COLO668 (cell line): Measurements from ENCODE around the gene SMS.
"Not testable (repeated sequence)": the region's sequence is repeated elsewhere in the genome, so short reads cannot be mapped to it uniquely, and the experiment has no call there.

Experiments
- DNase-seq: peaks from one replicate; lab custom pipeline; 2025; ENCODE audit not compliant: unreplicated experiment; lab: John Stamatoyannopoulos, UW

SMS gene

GRCh38 chrX:21950557-21950956, 10.0 kb downstream of the SMS start:
- not testable (repeated sequence) for DNase-seq

GRCh38 chrX:21952624-21953023, 12.1 kb downstream of the SMS start:
- DNase-seq: no peak

- DNase-seq: not testable (repeated sequence)
These were observed 12.8 kb downstream of the SMS start for GRCh38 chrX:21953195-21953830.

- no peak for DNase-seq
These were observed 15.1 kb downstream of the SMS start for GRCh38 chrX:21955403-21956189.

DNA sequence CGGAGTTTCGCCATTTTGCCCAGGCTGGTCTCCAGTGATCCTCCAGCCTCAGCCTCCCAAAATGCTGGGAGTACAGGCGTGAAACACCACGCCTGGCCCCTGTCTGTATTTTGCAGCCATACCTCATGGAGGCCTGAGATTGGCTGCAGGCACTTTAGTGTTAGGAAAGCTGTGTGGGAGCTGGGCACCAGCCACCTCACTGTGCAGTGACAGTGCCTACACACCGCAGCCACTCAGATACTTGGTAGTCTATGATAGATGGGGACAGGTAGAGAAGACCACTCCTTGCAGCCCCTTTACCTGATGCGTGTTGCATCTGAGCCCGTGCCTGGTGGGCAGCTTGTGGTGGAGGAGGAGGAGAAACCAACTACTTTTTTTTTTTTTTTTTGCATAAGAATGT, 16.3 kb downstream of the SMS start:
- no peak for DNase-seq

DNA sequence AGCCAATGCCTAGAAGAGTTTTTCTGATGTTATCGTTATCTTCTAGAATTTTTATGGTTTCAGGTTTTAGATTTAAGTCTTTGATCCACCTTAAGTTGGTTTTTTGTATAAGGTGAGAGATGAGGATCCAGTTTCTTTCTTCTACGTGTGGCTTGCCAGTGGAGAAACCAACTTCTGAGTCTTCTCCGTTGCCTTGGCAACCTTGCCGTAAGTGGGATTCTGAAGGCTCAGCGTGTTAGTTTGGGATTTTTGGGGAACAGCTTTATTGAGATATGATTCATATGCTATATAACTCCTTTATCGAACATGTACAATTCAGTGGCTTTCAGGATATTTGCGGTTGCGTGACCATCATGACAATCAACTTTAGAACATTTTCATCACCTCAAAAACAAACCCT, 17.7 kb downstream of the SMS start:
- DNase-seq: no peak

GRCh38 chrX:21958916-21959315, 18.4 kb downstream of the SMS start:
- DNase-seq: no peak

GRCh38 chrX:21959362-21960051, 19.0 kb downstream of the SMS start:
- DNase-seq: no peak

DNA sequence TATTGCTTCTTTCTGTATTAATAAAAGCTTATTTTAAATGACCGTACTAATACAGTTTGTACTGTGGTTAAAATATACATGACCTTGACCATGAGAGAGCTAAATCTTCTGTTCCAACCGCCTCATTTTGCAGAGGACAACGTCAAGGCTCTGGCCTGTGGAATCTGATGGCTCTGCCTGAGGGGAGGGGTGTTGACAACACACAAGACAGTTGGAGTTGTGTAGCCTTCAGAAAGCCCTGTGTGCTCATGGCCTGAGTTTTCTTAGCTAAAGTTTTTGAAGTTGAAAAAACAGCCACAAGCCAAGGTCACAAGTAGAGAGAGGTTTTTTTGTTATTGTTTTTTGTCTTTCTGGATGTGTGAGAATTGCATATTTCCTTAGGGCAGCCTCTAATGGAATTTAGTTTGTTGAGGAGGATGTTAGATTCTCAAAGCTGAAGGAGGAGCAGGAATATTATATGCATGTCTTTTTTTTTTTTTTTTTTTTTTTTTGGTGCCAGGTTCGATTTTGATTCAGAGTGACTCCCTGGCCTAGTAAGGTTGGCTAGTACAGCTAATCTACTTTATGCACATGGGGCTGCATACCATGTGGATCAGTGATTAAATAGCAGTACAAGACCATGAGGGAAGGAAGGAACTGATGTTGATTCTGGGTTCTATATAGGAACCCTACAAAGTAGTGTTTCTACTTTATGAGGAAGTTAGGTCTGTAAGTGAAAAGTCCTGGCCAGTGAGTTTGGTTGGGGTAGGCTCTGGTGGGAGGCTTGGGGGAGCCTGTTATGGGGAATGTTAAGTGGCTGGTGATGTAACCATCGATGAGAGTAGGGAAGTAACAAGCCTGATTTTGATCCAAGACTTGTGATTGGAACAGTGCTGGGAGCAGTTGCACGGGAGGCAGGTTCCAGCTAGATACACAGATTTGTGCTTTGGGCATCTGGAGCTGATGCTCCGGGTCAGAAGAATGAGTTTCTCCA, 20.3 kb downstream of the SMS start:
- DNase-seq: no peak

- no peak for DNase-seq
These were observed 21.9 kb downstream of the SMS start for GRCh38 chrX:21962361-21962760.

- no peak for DNase-seq
These were observed 22.8 kb downstream of the SMS start for GRCh38 chrX:21963269-21963668.

- no peak for DNase-seq
These were observed 23.4 kb downstream of the SMS start for GRCh38 chrX:21963731-21964405.

- DNase-seq: no peak
These were observed 26.4 kb downstream of the SMS start for GRCh38 chrX:21966866-21967265.

GRCh38 chrX:21968333-21968732, 27.8 kb downstream of the SMS start:
- no peak for DNase-seq

DNA sequence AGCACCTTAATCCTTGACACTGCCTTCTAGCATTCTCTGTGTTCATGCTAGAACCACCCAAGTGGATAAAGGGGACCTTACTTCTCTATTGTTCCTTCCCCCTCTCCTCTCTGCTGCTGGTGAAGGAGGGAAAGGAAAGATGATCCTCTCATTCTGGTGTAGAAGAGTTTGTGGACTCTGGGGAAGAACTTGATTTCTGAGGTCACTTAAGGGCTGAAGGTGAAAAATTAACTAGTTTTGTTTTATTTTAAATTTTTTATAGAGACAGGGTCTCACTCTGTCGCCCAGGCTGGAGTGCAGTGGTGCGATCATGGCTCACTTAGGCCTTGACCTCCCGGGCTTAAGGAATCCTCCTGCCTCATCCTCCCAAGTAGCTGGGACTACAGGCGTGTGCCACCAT, 29.8 kb downstream of the SMS start:
- DNase-seq: no peak

- DNase-seq: no peak
These were observed 31.5 kb downstream of the SMS start for GRCh38 chrX:21972046-21972445.

DNA sequence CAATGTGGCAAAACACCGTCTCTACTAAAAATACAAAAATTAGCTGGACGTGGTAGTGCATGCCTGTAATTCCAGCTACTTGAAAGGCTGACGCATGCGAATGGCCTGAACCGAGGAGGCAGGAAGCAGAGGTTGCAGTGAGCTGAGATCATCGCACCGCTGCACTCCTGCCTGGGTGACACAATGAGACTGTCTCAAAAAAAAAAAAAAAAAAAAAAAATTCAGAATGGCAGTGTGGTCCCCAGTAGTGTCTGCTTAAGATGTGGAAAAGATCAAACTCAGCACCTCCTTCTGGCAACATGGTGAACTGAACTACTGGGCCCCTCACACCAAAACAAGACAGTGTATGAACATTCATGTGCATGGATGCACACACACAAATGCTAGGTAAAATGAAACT, 32.2 kb downstream of the SMS start:
- no peak for DNase-seq

- no peak for DNase-seq
These were observed 33.0 kb downstream of the SMS start for GRCh38 chrX:21973321-21974010.

DNA sequence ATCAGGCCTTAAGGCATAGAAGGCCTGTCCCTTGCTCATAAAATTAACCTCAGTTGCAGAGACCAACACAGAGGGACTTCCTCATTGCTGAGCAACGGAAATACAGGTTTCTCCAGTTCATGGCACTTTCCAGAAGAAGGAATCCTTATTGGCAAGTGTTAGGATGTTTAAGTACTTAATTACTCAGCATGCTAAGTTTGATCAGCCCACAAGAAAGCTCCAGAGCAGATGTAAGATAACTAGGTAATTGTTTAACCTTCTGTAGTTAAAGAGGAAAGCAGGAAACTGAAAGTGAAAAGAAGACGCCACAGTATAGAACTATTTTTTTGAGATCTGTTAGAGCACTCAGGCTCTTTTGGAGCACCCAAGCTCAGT, 33.5 kb downstream of the SMS start:
- no peak for DNase-seq

- no peak for DNase-seq
These were observed 34.7 kb downstream of the SMS start for GRCh38 chrX:21975242-21975641.
